Endothelial cell of umbilical vein (primary cell): ENCODE data around the gene SSR2. TPM values are rescaled to one million over a fixed set of nuclear protein-coding genes. Genes with fewer than 3 reads are reported as not detected.

ENCODE experiments used
- BruUV-seq: library from RNA; stranded (reverse); fragments of 400-500 nt; replicated peaks from 2 replicates; lab custom pipeline; 2021; lab: Mats Ljungman, UMichigan
- CTCF ChIA-PET: fragments of 300-600, 350-600 bp; sonication (Branson Sonifier 250); formaldehyde crosslinking; loops from one replicate; lab custom pipeline; 2021; ENCODE audit warnings: antibody characterized with exemption, inconsistent platforms; lab: Charles Lee
- POLR2A ChIA-PET: fragments of 300-600, 350-600 bp; sonication (Branson Sonifier 250); formaldehyde crosslinking; loops from one replicate; lab custom pipeline; 2021; ENCODE audit warnings: antibody characterized with exemption, inconsistent platforms; lab: Charles Lee
- DNase-seq: peaks from one replicate; pipeline ENCODE4 v3.0.0-alpha.2; 2011; ENCODE audit warnings: low read depth, low spot score
- FAIRE-seq: peaks from 2 replicates; lab custom pipeline; 2011; peaks lifted over from hg19 to GRCh38; lab: Jason Lieb, UNC
- H2AFZ ChIP-seq: 2 replicates; pipeline ENCODE4 v1.6.0; 2012; ENCODE audit warnings: low read depth, low read length, control low read depth, inconsistent platforms
- H3K27ac ChIP-seq: 2 replicates; pipeline ENCODE4 v1.5.1; 2011; ENCODE audit warnings: low read depth, mild to moderate bottlenecking, control low read depth, low read length, moderate library complexity; ENCODE audit not compliant: insufficient read depth
- H3K27me3 ChIP-seq, 2 experiments: 2 replicates each; pipeline versions ENCODE4 v1.6.0 to v1.6.1; 2011; ENCODE audit warnings: low read length in 2 of 2, mixed read lengths in 1 of 2; ENCODE audit not compliant: control insufficient read depth in 2 of 2, insufficient read depth in 2 of 2
- H3K36me3 ChIP-seq, 2 experiments: 2 replicates in 1 of 2; 3 replicates in 1 of 2; pipeline ENCODE4 v1.5.1; 2011; ENCODE audit warnings: low read length in 2 of 2, mild to moderate bottlenecking in 1 of 2, moderate library complexity in 1 of 2; ENCODE audit not compliant: control insufficient read depth in 2 of 2, insufficient read depth in 2 of 2; ENCODE audit errors: extremely low read depth in 1 of 2
- H3K4me1 ChIP-seq: 3 replicates; pipeline ENCODE4 v1.5.1; 2011; ENCODE audit warnings: mild to moderate bottlenecking, low read length; ENCODE audit not compliant: control insufficient read depth, insufficient read depth; ENCODE audit errors: extremely low read depth
- H3K4me2 ChIP-seq: 2 replicates; pipeline ENCODE4 v1.6.1; 2011; ENCODE audit warnings: low read length, control low read depth, mixed read lengths; ENCODE audit not compliant: insufficient read depth
- H3K4me3 ChIP-seq, 3 experiments: fragments of 200-600 bp in 1 of 3; sonication (generic), shearing (Covaris generic) in 1 of 3; replicated peaks in 1 of 3; 2 replicates each; pipeline ENCODE4 v1.5.1; 2011 to 2016; ENCODE audit warnings: control low read depth in 3 of 3, low read length in 3 of 3, mild to moderate bottlenecking in 2 of 3, inconsistent platforms in 1 of 3, low read depth in 1 of 3, moderate library complexity in 1 of 3; ENCODE audit not compliant: insufficient read depth in 1 of 3
- H3K79me2 ChIP-seq: 2 replicates; pipeline ENCODE4 v1.6.0; 2012; ENCODE audit warnings: low read length, inconsistent platforms; ENCODE audit not compliant: control insufficient read depth, insufficient read depth
- H3K9ac ChIP-seq: replicated peaks from 2 replicates; pipeline ENCODE3; 2011; ENCODE audit warnings: low read length, control low read depth; ENCODE audit not compliant: insufficient read depth; ENCODE audit errors: extremely low read depth
- H3K9me1 ChIP-seq: replicated peaks from 3 replicates; pipeline ENCODE4 v1.6.0; 2011; ENCODE audit warnings: mild to moderate bottlenecking, low read length; ENCODE audit not compliant: control insufficient read depth, insufficient read depth; ENCODE audit errors: extremely low read depth
- H3K9me3 ChIP-seq: replicated peaks from 2 replicates; pipeline ENCODE4 v1.5.1; 2012; ENCODE audit warnings: low read length, inconsistent platforms; ENCODE audit not compliant: control insufficient read depth, insufficient read depth
- H4K20me1 ChIP-seq: replicated peaks from 2 replicates; pipeline ENCODE3; 2011; ENCODE audit warnings: mild to moderate bottlenecking, low read length; ENCODE audit not compliant: control insufficient read depth, insufficient read depth; ENCODE audit errors: extremely low read depth
- CTCF ChIP-seq, 2 donors: IDR thresholded peaks; 1 replicate in 1 of 2; 2 replicates in 1 of 2; pipeline ENCODE4 v1.5.1; 2011; ENCODE audit warnings: low read length in 2 of 2, mild to moderate bottlenecking in 2 of 2, moderate library complexity in 2 of 2, control low read depth in 1 of 2, inconsistent platforms in 1 of 2, low read depth in 1 of 2; ENCODE audit not compliant: insufficient read depth in 1 of 2; ENCODE audit errors: extremely low read depth in 1 of 2
- EZH2 ChIP-seq: IDR thresholded peaks from 2 replicates; pipeline ENCODE4 v1.6.1; 2012; ENCODE audit warnings: borderline replicate concordance, low read depth, mild to moderate bottlenecking, moderate library complexity, low read length, inconsistent platforms; ENCODE audit not compliant: severe bottlenecking
- FOS ChIP-seq: IDR thresholded peaks from 2 replicates; pipeline ENCODE4 v1.6.1; 2011; ENCODE audit warnings: mild to moderate bottlenecking, low read length, moderate library complexity, borderline replicate concordance; ENCODE audit not compliant: insufficient read depth
- GATA2 ChIP-seq: IDR thresholded peaks from 2 replicates; pipeline ENCODE4 v1.7.0; 2011; ENCODE audit warnings: low read depth, mild to moderate bottlenecking, moderate library complexity, mixed read lengths, low read length; ENCODE audit not compliant: insufficient read length, insufficient read depth
- JUN ChIP-seq: IDR thresholded peaks from 2 replicates; pipeline ENCODE4 v1.6.1; 2011; ENCODE audit warnings: borderline replicate concordance, low read depth; ENCODE audit not compliant: insufficient read length, insufficient read depth
- MYC ChIP-seq: IDR thresholded peaks from one replicate; pipeline ENCODE4 v1.6.1; 2011; ENCODE audit warnings: mild to moderate bottlenecking, low read depth, low read length
- POLR2A ChIP-seq: IDR thresholded peaks from 2 replicates; pipeline ENCODE4 v1.6.1; 2012; ENCODE audit warnings: low read depth, mild to moderate bottlenecking, control low read depth, low read length
- POLR2AphosphoS5 ChIP-seq: IDR thresholded peaks from 2 replicates; pipeline ENCODE4 v1.6.1; 2012; ENCODE audit warnings: low read depth, mild to moderate bottlenecking, control low read depth, low read length, moderate library complexity; ENCODE audit not compliant: insufficient read depth
- dilution Hi-C: fragments of 300-500 bp; cut with MboI; formaldehyde crosslinking; loops from one replicate; pipeline ENCODE4 v1.15.0; 2019; ENCODE audit warnings: low sequenced_read_pairs; ENCODE audit not compliant: extremely low pct_ligation_motif_present
- intact Hi-C: fragments of 100-400 bp; cut with micrococcal nuclease; formaldehyde crosslinking; loops from one replicate; pipeline ENCODE4 v1.10.0; 2022
- polyA plus RNA-seq, 4 experiments: library from polyadenylated mRNA; depleted of rRNA in 3 of 4; stranded (reverse) in 3 of 4; unstranded in 1 of 4; fragments of >200 nt; gene quantifications; 2 replicates each; pipeline versions ENCODE4 v1.2.1 to v1.2.3, GENCODE V29; 2011 to 2012; ENCODE audit warnings: missing spikeins in 1 of 4
- total RNA-seq: library from RNA; stranded (reverse); gene quantifications from 2 replicates; pipeline ENCODE4 v1.2.3, GENCODE V29; 2021
- TF ChIP-seq, protein P1 (sequence below): IDR thresholded peaks from 2 replicates; pipeline ENCODE4 v1.6.1; 2011; ENCODE audit not compliant: insufficient read depth, insufficient read length

SSR2 gene
- total and polyA plus RNA-seq, 2 donors (not counting 3 experiments of a cell fraction or from before 2014, with no cell fraction given) = 362 to 1,787 TPM

DNA sequence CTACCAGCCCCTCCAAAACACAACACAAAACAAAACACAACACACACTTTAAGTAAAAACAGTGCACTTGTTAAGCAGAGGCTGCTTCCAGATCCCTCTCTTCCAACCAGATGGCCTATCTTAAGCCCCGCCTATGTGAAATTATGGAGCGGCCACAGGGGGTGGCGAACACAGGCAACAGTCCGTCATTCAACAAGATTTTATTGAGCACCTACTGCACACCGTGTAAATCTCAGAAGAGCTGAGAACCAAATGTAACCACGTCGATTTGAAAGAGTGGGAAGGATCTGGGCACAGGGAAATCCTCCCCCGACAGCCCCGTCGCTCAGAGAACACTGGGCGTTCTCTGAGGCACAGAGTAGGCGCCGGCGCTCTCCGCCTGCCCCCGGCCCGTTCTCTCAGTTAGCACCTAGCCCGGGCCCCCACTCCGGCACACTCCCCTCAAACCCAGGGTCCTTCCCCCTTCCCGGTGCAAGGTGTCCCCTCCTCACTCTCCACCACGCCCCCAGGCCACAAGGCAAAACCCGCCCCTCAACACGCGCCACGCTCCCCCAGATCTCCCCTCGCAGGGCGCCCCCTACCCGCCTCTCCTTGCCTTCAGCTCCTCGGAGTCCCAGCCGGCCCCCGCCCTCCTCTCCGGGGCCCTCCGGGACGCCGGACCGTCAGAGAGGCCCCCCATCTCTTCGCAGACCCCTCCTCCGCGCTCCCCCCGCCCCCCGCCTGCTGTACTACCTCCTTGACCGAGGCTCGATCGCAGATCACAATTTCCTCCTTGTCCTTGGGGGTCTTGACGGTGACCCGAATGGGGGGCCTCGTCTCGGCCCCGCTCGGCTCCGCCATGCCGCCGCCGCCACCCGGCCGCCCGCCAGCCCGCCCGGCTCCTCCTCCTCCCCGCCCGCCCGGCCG lies 32.4 kb upstream of the SSR2 start:
- DNase-seq = peak; percentile 76

More for the DNA sequence above, 32.4 kb upstream of the SSR2 start:
- H3K9ac ChIP-seq = peak overlapping the region; percentile 56
- FAIRE-seq = peak; percentile 77
- H4K20me1 ChIP-seq = no peaks in the 10 kb centered on the region
- H3K79me2 ChIP-seq = peaks cover 19% of the 10 kb centered on the region
- peak overlapping the region; percentile 77 for H3K4me2 ChIP-seq
- TF ChIP-seq FOS (no peak), EZH2 (no peak), MYC (no peak), JUN (no peak), POLR2A (no peak), CTCF (IDR thresholded peaks at IDR 0.05; ENCODE audit: extremely low read depth in 1 of 2, insufficient read depth in 1 of 2, low read depth in 1 of 2, low read length in 2 of 2) (peak; percentile 19 to 63), GATA2 (no peak), POLR2AphosphoS5 (peak; percentile 40)
- TF ChIP-seq, protein P1, sequence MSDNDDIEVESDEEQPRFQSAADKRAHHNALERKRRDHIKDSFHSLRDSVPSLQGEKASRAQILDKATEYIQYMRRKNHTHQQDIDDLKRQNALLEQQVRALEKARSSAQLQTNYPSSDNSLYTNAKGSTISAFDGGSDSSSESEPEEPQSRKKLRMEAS = no peak
- peak overlapping the region; percentile 74 to 90 (median 78) for H3K4me3 ChIP-seq
- H3K36me3 ChIP-seq = peaks cover 0 to 6% of the 10 kb centered on the region in 2 experiments
- ChIA-PET POLR2A (no interaction called here), CTCF (interaction anchor here (0.8 to 1.8 kb wide), 13 partner anchors 8 to 141 kb away, joined by 3 to 9 read pairs (median 4); partner anchors contain the start of genes MEX3A and SLC25A44)
- intact Hi-C loops = loop anchor here (1.0 kb wide), 1 partner anchor 113 kb away; no protein-coding TSS in a partner anchor
- no peaks in the 10 kb centered on the region for H3K9me3 ChIP-seq
- dilution Hi-C loops = no loop called here
- H3K27me3 ChIP-seq = no peaks in the 10 kb centered on the region
- H2AFZ ChIP-seq = peak overlapping the region; percentile 83
- peak overlapping the region; percentile 7 for H3K27ac ChIP-seq
- H3K9me1 ChIP-seq = no peaks in the 10 kb centered on the region
- BruUV-seq = no TSS peak
- peaks cover 23% of the 10 kb centered on the region for H3K4me1 ChIP-seq
